Endothelial cell of hepatic sinusoid (primary cell): ENCODE data around the gene CAMK2D.

Experiments
- in situ Hi-C: cut with HindIII; loops from 2 replicates; pipeline ENCODE4 v1.10.0; 2017; ENCODE audit warnings: low sequenced_read_pairs

Gene CAMK2D

DNA sequence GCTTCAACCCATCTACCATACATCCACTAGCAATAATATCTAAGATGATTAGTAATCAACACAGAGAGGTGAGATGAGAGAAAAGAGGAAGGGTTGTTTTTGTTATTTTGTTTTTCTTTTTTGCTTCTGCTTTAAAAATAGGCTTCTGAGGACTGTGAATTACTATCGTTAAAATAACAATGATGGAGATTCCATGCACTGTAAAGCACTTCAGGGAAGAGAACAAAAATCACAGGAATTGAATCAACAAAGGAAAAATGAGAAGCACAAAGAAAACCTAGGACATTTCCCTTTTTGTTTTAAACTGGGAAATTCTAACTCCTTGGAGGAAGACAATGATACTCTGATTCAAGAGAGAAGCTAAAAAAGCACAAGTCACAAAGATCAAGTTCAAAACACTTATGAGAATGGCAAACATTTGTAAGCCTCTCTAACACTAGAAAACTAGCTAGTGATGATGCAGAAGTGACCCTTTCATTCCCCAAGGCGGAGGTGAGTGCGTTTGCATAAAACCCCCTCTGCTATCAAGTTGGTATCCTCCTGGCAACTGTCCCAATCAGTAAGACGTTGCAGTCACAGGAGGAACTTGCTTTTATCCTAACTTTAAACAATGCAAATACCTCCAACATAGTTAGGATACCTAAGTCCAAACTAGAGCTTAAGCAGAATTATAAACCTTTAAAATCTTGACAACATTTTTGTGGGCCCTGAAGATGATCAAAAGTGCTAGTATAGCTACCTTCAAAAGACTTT, 308.5 kb downstream of the CAMK2D start:
- in situ Hi-C loops: no loop called here

DNA sequence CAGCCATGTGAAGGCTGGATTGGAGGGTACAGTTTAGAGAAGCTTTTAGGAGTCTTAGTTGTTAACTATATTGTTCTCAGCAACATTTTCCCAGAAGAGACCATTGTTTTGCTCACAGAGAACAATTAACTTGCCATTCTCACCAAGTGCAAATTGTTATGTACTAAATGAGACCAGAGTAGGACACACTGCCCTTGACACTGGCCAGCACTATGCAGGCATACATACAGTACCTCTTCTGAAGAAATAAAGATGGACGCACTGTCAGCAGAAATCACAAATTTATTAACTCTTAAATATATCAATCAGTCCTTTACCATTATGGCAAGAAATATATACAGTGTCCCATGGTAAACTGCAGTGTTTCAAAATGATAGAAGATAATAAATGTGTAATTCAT, 309.4 kb downstream of the CAMK2D start:
- in situ Hi-C loops: no loop called here

DNA sequence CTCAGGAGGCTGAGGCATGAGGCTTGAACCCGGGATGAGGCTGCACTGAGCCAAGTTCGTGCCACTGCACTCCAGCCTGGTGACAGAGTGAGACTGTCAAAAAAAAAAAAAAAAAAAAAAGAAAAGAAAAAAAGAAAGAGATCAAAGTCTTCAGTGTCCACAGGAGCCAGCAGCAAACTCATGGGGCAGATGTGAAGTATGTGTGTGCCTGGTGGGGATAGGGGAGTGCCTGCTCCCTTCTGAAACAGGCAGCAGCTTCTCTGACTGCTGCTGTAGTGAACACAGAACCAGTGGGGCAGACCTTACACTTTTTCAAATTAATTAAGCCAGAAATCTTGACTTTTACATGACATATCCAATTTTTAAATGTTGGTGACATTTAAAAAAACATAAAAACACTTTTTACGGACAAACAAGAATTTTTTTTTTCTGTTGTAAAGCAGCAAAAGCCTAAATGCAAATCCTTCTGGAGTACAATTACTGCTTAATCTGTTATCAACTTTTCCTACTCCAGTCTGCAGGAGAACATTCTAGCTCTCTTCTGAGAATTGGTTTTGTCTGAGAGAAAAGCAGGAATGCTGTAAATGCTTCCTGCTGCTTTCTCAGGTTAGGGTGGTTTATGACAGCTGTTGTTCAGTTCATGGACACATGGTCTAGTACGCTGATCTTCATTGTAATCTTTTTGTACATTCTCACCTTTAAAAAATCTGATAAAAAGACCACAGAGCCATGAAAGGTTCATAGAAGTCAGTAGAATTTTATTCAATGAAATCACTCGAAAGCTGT, 311.1 kb downstream of the CAMK2D start:
- in situ Hi-C loops: no loop called here

DNA sequence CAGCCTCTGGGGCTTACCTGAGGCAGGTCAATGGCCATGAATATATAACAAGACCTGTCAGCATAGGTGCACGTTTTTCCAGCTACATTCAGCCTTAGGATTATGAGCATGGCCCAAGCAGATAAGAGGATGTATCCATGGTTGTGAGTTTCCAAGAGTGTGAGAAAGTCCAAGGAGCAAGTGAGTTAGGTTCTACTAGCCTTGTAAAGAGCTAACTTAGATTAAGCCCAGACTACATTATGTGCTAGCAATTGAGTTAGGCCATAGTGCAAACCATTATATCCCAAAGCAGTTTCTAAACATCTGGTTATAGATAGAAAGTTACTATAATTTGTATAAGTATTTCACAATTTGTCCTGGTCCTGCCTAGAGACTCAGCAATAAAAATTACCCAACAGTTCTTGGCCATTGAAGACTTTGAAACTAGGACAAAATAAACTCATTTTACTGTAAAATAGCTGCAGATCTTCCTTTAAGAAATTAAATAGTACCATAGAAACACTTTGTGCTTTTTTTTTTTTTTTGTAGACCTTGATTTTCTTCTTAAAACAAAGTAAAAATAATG, 312.0 kb downstream of the CAMK2D start:
- in situ Hi-C loops: no loop called here

DNA sequence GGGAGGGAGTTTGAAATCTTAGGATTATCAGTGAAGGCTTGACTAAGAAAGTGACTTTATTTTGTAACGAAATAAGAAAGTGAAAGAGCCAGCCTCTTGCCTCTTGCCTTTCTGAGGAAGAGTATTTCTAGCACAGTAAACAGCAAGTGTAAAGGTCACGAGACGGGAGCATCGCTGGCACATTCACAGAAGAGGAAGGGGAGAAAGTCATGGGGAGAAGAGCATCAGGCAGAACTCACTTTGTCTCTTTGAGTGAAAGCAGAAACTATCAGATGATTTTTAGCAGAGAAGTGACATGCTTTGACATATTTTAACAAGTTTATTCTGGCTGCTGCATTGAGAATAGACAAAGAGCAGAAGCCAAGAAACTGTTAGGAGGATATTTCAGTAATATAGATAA, 313.8 kb downstream of the CAMK2D start:
- in situ Hi-C loops: no loop called here

DNA sequence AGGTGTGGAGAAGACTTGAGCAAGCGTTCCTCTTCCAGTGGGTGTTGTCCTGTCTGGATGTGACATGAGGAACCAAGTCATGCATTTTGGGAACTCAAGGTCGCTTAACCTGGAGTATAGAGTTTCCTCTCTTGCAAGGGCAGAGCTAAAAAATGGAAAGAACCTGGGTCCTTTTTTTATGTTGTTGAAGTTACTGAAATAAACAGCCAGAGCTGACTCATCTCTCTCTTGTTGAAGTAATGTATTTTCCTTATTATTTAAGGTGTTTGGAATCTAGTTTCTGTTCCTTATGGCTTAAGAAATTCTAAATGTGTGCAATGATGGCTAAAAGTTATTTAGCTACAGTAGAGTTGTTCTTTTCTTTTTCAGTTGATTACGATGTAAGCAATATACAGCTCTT, 314.5 kb downstream of the CAMK2D start:
- in situ Hi-C loops: no loop called here

DNA sequence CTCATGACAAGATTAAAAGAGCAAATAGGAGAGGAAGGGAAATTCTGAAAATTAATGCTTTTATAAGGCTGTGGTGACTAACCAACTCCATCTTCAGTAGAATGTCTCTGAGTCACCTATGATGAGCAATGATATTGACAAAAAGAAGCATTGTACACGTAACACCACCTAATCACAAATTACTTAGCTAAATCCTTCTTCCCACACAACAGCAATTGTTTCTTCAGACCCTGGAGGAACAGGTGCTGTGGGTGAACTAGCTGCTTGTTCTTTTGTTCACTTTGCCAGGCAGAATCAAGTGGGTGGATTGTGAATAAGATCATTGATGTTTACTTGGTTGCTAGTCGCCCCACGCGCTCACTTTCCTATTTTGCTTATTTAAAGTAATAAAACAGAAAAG, 315.5 kb downstream of the CAMK2D start:
- in situ Hi-C loops: no loop called here

DNA sequence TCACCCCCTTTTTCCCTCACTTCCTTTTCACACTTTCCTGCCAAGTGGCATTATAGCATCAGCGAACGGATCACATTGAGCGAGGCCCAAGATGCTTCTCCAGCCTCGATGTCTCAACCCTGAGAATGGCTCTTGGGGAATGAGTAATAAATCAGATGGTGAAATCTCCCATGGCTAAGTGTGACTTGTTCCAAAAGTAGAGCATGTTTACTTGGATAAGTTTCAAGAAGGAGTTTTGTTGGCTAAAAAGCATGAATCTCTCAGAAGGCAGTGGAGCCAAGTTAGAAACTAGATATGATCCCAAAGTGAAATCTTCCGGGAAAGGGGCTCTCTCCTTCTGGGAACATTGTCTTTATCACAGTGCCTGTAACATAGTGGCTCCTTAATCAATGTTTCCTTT, 316.3 kb downstream of the CAMK2D start:
- in situ Hi-C loops: no loop called here

DNA sequence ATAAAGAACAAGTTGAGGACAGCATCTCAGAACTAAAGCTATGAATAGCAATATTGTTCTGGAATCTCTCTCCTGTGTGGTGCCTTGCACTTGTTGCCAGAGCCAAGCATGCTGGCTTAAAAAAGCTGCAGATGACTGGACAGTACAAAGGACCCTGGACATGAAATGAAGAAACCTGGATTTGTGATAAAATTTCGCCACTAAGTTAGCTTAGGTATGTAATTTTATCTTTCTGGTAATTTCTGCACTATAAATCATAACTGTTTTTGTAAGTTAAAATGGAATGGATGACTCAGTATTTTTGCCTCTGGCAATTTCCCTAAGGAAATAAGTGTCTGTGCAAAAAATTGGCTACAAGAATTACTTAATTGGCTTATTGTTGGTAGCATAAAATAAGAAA, 317.2 kb downstream of the CAMK2D start:
- in situ Hi-C loops: no loop called here

DNA sequence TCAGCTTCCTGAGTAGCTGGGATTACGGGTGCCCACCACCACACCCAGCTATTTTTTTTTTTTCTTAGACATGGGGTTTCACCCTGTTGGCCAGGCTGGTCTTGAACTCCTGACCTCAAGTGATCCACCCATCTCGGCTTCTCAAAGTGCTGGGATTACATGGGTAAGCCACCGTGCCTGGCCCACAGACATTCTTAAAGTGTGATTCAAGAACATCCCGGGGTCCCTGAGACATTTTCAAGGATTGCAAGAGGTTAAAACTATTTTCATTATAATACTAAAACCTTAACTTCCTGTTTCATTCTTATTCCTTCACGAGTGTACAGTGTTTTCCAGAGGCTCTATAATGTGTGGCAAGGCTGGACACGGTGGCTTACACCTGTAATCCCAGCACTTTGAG, 318.7 kb downstream of the CAMK2D start:
- in situ Hi-C loops: no loop called here

DNA sequence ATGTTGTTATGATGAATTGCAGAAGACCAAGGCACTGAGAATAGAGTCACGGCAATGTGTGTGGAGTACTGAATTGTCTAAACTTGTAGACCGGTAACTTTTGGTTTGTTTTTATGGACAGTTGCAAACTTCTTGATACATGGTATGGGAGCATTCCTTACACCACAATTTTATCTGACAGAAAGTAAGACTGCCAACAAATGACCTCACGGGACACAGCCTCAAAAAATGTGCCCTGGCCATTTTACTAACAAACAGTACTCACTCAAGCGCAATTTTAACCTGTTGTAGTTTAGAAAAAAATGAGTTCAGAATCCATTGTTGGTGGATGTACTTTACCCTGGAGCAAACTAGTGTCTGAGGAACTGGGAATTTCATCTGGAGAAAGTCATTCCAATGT, 321.2 kb downstream of the CAMK2D start:
- in situ Hi-C loops: no loop called here

DNA sequence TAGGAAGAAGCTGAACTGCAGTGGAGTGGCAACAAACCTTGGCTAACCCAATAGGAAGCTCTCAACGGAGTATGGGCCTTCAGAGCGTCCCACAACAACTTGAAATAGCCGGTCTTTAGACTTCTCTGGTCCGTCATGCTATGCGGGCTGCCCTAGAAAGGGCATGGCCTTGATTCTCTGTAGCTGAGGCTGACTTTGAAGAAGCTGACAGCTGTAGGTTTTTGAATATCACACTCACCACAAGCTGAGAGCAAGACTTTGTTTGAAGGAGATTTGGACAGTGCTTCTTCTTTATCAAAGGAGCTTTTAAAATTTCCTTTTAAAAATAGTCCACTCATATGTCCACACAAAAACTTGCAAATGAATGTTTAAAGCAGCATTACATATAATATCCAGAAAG, 322.9 kb downstream of the CAMK2D start:
- in situ Hi-C loops: no loop called here

DNA sequence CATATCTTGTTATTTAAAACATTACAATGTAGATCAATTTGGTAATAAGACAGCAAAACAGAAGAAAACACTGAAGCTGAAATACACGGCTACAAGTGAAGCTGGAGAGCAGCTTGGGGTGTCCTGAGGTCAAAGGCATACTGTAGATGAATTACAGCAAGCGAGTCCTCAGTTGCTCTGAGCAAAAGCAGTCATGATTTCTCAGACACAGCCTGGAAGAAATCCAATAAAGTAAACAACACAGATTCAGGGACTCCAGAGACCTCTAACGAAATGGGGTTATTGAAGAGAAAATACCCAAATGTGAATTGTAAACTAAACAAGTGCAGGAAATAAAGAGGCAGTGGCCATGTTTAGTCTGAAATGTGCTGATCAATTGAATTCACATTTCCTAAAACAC, 324.4 kb downstream of the CAMK2D start:
- in situ Hi-C loops: no loop called here

DNA sequence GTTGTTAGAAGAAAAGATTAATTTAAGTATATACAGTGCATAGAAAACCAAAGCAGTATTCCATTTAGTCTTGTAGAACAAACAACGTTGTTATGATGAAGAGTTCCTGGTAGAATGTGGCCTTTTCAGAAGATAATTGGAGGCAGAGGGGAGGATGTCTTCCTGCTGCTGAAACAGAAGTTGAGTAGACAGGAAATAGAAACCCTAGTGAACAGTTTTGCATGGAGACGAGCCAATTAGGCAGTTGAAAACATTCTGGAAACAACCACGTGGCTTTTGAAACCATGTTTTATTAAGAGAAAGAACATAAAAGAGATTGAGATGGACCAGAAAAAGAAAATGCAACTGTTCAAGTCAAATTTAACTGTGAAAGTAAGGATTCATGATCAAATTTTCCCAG, 325.2 kb downstream of the CAMK2D start:
- in situ Hi-C loops: no loop called here

DNA sequence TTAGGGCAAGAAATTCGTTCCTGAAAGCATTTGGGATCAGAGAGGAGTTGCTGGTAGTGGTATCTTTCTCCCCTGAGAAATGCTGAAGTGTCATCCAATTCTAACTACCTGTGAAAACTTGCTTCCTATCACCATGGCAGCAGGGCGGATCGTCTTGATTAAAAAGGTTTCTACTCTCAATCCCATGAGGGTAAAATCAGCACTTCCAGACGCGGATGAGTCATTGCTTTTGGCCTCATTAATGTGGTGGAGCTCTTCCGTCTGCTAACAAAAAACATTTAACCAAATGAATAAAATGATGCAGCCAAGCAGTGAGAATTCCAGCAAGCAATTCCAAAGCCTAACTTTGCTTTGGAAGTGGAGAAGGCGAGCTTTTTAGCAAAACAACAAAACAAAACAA, 325.6 kb downstream of the CAMK2D start:
- in situ Hi-C loops: no loop called here

DNA sequence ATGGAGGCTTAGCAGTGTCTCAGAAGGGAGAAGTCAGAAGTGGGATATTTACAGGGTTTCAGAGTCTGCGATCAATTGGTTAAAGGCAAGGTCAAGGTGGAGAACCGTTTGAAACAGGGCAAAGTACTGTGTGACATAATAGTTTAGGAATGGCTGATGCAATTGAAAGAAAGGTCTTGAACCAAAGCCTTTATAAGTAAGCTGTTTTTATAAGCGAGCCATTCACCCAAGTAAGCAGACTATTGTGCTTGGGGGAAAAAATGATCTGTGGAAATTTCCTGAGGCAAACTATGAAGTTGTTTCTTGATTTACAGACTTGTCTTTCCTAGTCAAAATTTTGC, 327.3 kb downstream of the CAMK2D start:
- in situ Hi-C loops: no loop called here

DNA sequence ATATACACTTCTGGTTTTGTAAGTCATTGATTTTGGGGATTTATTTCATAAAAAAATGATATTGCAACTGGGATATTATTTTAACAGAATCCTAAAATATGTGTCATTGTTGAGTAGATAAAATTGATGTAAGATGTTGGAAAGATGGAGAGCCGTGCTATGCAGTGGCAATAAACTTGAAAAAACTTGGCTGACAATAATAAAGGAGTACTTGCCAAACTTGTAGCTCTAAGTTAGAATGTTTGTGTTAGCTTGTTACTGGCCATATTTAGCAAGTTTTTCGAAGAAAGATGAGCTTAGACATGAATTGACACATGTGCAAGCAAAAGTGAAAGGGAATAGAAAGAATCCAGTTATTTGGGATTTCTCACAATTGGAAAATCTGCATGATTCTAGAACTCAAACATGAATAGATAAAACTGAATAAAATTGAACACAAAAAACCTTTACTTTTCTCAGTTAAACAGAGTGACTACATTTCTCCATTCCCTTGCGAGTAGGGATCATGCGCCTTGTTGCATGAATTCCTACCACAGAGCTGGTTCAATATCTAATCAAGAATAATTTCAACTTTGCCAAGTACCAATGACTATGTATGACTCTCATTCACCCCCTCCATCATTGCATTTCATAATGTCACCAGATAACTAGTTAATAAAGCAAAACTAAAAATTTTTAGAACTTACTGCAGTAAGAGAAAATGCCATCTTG, 327.8 kb downstream of the CAMK2D start:
- in situ Hi-C loops: no loop called here

DNA sequence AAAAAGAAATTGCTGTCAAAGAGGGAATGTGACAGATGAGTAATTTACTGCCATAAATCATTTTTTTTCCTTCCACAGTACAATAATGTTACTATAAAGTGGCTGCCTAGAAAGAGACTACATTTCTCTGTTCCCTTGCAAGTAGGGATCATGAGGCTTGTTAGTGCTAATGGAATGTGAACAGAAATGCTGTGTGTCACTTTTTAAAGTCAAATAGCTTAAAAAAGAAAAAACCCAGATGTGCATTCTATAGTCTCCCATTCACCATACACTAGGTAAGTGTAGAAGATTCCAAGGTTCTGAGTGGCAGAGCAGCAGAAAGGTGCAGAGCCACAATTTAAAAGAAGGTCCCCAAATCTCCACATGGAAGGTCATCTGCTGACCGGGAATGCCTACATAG, 328.4 kb downstream of the CAMK2D start:
- in situ Hi-C loops: no loop called here

DNA sequence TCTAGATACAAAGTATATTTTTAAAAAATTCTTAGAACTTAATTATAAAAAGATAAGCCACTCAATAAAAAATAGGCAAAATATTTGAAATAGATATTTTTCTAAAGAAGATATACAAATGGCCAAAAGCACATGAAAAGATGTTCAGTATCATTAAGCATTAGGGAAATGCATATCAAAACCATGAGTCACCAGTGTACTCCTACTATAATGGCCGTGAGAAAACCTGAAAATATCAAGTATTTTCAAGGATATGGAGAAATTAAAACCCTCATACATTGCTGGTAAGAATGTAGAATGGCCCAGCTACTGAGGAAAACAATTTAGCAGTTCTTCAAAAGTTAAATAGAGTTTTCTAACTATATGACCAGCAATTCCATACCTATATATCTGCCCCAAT, 337.9 kb downstream of the CAMK2D start:
- in situ Hi-C loops: no loop called here

DNA sequence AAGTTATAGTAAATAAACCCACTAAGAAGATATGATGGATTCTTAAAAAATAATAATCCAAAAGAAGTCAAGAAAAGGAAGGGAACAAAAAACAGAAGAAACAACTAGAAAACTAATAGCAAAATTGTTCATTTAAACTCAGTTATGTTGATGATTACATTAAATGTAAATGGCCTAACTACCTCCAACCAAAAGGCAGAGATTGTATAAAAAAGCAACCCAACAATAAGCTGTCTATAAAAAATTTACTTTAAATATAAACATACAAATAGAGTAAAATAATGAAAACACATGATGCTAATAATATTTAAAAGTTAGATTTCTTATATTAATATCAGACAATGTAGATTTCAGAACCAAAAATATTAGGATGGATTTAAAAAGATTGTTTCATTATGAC, 340.6 kb downstream of the CAMK2D start:
- in situ Hi-C loops: no loop called here

DNA sequence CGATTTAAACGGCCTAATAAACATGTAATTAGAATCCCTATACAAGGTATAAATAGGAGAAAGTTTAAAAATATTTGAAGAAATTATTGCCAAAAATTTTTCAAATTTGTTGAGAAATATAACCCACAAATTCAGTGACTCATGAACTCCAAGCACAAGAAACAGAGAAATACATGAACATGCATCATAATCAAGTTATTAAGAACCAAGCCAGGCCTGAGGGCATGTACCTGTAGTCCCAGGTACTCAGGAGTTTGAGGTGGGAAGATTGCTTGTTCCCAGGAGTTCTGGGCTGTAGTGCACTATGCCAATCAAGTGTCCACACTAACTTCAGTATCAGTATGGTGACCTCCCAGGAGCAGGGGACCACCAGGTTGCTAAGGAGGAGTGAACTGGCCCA, 341.9 kb downstream of the CAMK2D start:
- in situ Hi-C loops: no loop called here

DNA sequence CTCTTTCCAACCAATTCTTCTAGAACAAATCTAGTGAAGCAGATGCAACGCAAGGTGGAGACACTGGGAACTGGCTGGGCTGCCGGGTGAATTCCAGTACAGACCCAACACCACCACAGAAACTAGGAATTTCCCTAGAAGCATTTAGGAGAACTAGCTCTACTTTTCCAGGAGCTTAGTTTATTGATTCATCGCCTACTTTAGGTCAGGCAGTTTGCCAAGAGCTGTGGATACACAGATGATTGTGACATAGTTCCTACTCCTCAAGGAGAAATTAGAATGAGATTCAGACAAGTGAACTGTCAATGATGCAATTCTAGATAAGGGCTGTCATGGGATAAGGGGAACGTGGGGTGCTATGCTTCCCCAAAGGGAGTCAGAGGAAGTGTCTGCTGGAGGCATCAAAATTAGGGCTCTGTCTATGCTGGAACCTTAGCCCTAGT, 350.0 kb downstream of the CAMK2D start:
- in situ Hi-C loops: no loop called here
